GM19324 (cell line): ENCODE measurements around the gene KCNJ4.
A peak's percentile ranks its signal among the peaks of the same experiment; 100 is the strongest.
"Not testable (repeated sequence)": the region's sequence is repeated elsewhere in the genome, so short reads cannot be mapped to it uniquely, and the experiment has no call there.

Experiments
- ATAC-seq: cut with Tn5 transposase; IDR thresholded peaks from one replicate; pipeline ENCODE4 v1.9.1; 2021; ENCODE audit warnings: mild to moderate bottlenecking, moderate library complexity; ENCODE audit not compliant: unreplicated experiment, low FRiP score

The KCNJ4 gene

GRCh38 chr22:38416621-38417251 is 38.3 kb downstream of the KCNJ4 start:
- ATAC-seq = no peak

GRCh38 chr22:38415561-38416321 is 39.3 kb downstream of the KCNJ4 start:
- no peak for ATAC-seq

GRCh38 chr22:38415046-38415445 is 40.0 kb downstream of the KCNJ4 start:
- ATAC-seq = no peak

- no peak for ATAC-seq
Observed at GRCh38 chr22:38414009-38414395, 41.0 kb downstream of the KCNJ4 start.

- ATAC-seq = no peak
Observed at GRCh38 chr22:38413085-38414008, 41.7 kb downstream of the KCNJ4 start.

- no peak for ATAC-seq
Observed at GRCh38 chr22:38412435-38413084, 42.4 kb downstream of the KCNJ4 start.

GRCh38 chr22:38411016-38411415 is 44.0 kb downstream of the KCNJ4 start:
- no peak for ATAC-seq

- ATAC-seq = not testable (repeated sequence)
Observed at GRCh38 chr22:38409916-38410315, 45.1 kb downstream of the KCNJ4 start.

GRCh38 chr22:38406617-38407016 is 48.4 kb downstream of the KCNJ4 start:
- no peak for ATAC-seq

- no peak for ATAC-seq
Observed at GRCh38 chr22:38404419-38404818, 50.6 kb downstream of the KCNJ4 start.

- no peak for ATAC-seq
Observed at GRCh38 chr22:38403812-38404211, 51.2 kb downstream of the KCNJ4 start.

GRCh38 chr22:38402204-38402603 is 52.8 kb downstream of the KCNJ4 start:
- no peak for ATAC-seq

GRCh38 chr22:38401336-38402084 is 53.5 kb downstream of the KCNJ4 start:
- ATAC-seq = no peak

GRCh38 chr22:38400256-38400655 is 54.7 kb downstream of the KCNJ4 start:
- ATAC-seq = not testable (repeated sequence)

GRCh38 chr22:38398609-38399461 is 56.2 kb downstream of the KCNJ4 start:
- peak; percentile 50 for ATAC-seq

- peak; percentile 29 for ATAC-seq
Observed at GRCh38 chr22:38398181-38398608, 56.8 kb downstream of the KCNJ4 start.

GRCh38 chr22:38397189-38398085 is 57.6 kb downstream of the KCNJ4 start:
- ATAC-seq = no peak
